Caco-2 (cell line): ENCODE measurements around the gene SLC2A9. TPM values are rescaled to one million over a fixed set of nuclear protein-coding genes. Genes with fewer than 3 reads are reported as not detected.

Experiments
- BruUV-seq: library from RNA; stranded (reverse); fragments of 400-500 nt; replicated peaks from 2 replicates; lab custom pipeline; 2021; lab: Mats Ljungman, UMichigan
- CTCF ChIA-PET: fragments of 300-600 bp; sonication (Branson Sonifier 250); formaldehyde crosslinking; loops from one replicate; lab custom pipeline; 2022; ENCODE audit warnings: antibody characterized with exemption; lab: Charles Lee
- POLR2A ChIA-PET: fragments of 300-600 bp; sonication (Branson Sonifier 250); formaldehyde crosslinking; loops from one replicate; lab custom pipeline; 2022; ENCODE audit warnings: antibody characterized with exemption; lab: Charles Lee
- DNase-seq, 2 experiments: peaks; one replicate each; pipeline versions ENCODE4 v3.0.0 to v3.0.0-alpha.2; 2020 to 2022
- H3K27me3 ChIP-seq: replicated peaks from 2 replicates; pipeline ENCODE4 v1.6.0; 2011; ENCODE audit warnings: low read length; ENCODE audit not compliant: control insufficient read depth, insufficient read depth
- H3K36me3 ChIP-seq: 2 replicates; pipeline ENCODE4 v1.5.1; 2011; ENCODE audit warnings: low read length; ENCODE audit not compliant: control insufficient read depth, insufficient read depth
- H3K4me1 ChIP-seq: fragments of 250-450 bp; sonication (Bioruptor Pico); 2 replicates; pipeline ENCODE4 v1.5.1; 2020; ENCODE audit warnings: mild to moderate bottlenecking
- H3K4me3 ChIP-seq: 2 replicates; pipeline ENCODE4 v1.5.1; 2011; ENCODE audit warnings: low read depth, mild to moderate bottlenecking, control low read depth, low read length
- H3K9me3 ChIP-seq: fragments of 250-450 bp; sonication (Bioruptor Pico); 2 replicates; pipeline ENCODE4 v1.5.1; 2020; ENCODE audit warnings: mild to moderate bottlenecking, moderate library complexity
- H3K27ac Mint-ChIP-seq: one replicate; pipeline ENCODE4 v1.8.0; 2022; ENCODE audit warnings: mixed read lengths; ENCODE audit not compliant: unreplicated experiment
- H3K27me3 Mint-ChIP-seq: one replicate; pipeline ENCODE4 v1.8.0; 2022; ENCODE audit warnings: mixed read lengths; ENCODE audit not compliant: insufficient read depth, unreplicated experiment
- H3K36me3 Mint-ChIP-seq: one replicate; pipeline ENCODE4 v1.8.0; 2022; ENCODE audit warnings: mild to moderate bottlenecking, mixed read lengths; ENCODE audit not compliant: insufficient read depth, unreplicated experiment
- H3K4me1 Mint-ChIP-seq: one replicate; pipeline ENCODE4 v1.8.0; 2022; ENCODE audit warnings: low read depth, mixed read lengths; ENCODE audit not compliant: unreplicated experiment
- H3K4me3 Mint-ChIP-seq: one replicate; pipeline ENCODE4 v1.8.0; 2022; ENCODE audit warnings: mild to moderate bottlenecking, moderate library complexity, mixed read lengths; ENCODE audit not compliant: unreplicated experiment
- H3K9me3 Mint-ChIP-seq: one replicate; pipeline ENCODE4 v1.8.0; 2022; ENCODE audit warnings: mixed read lengths; ENCODE audit not compliant: unreplicated experiment
- intact Hi-C: fragments of 100-400 bp; cut with micrococcal nuclease; formaldehyde crosslinking; loops from one replicate; pipeline ENCODE4 v1.10.0; 2022; ENCODE audit not compliant: unreplicated experiment
- total RNA-seq: library from RNA; stranded (reverse); gene quantifications from 2 replicates; pipeline ENCODE4 v1.2.3, GENCODE V29; 2022
- TF ChIP-seq, protein P1 (sequence below), 2 experiments: fragments of 200-600 bp in 1 of 2; IDR thresholded peaks; 1 replicate in 1 of 2; 2 replicates in 1 of 2; pipeline versions ENCODE4 v1.5.1 to v1.8.0; 2011 to 2022; ENCODE audit warnings: antibody characterized with exemption in 1 of 2, control low read depth in 1 of 2, inconsistent platforms in 1 of 2, low read depth in 1 of 2, low read length in 1 of 2, mild to moderate bottlenecking in 1 of 2, moderate library complexity in 1 of 2; ENCODE audit not compliant: insufficient read depth in 1 of 2, severe bottlenecking in 1 of 2, unreplicated experiment in 1 of 2

SLC2A9 gene
- total RNA-seq, 1 experiment from 2014 or later, result 21.0 TPM

DNA sequence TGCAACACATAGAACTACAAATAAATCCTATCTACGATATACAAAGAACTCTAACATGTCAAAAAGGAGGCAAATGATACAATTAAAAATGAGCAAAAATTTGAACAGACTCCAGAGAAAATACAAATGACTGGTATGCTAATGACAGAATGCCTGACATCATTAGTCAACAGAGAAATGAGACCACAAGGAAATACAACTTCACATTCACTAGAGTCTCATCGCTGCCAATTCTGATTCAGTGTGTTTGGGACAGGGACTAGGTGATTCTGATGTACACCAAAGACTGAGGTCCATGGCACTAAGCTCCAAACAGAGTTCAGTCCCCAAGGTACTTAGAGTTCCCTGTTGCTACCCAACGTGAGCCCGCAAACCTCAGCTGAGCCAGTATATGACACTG is 23.4 kb downstream of the SLC2A9 start:
- Histone ChIP-seq H3K36me3 (no peaks in the 10 kb centered on the region; the same call in 1 of the 2 replicates), H3K9me3 (no peaks in the 10 kb centered on the region), H3K27me3 (no peaks in the 10 kb centered on the region), H3K4me3 (no peak overlapping the region), H3K4me1 (peaks cover 6% of the 10 kb centered on the region; the same call in 1 of the 2 replicates)
- no peak for DNase-seq
- Mint-ChIP-seq H3K27me3 (no peaks in the 10 kb centered on the region), H3K36me3 (peaks cover 6% of the 10 kb centered on the region), H3K4me3 (no peak overlapping the region), H3K27ac (no peak overlapping the region), H3K9me3 (no peaks in the 10 kb centered on the region), H3K4me1 (no peaks in the 10 kb centered on the region)
- ChIA-PET POLR2A (no interaction called here), CTCF (no interaction called here)
- no TSS peak for BruUV-seq
- TF ChIP-seq, protein P1, sequence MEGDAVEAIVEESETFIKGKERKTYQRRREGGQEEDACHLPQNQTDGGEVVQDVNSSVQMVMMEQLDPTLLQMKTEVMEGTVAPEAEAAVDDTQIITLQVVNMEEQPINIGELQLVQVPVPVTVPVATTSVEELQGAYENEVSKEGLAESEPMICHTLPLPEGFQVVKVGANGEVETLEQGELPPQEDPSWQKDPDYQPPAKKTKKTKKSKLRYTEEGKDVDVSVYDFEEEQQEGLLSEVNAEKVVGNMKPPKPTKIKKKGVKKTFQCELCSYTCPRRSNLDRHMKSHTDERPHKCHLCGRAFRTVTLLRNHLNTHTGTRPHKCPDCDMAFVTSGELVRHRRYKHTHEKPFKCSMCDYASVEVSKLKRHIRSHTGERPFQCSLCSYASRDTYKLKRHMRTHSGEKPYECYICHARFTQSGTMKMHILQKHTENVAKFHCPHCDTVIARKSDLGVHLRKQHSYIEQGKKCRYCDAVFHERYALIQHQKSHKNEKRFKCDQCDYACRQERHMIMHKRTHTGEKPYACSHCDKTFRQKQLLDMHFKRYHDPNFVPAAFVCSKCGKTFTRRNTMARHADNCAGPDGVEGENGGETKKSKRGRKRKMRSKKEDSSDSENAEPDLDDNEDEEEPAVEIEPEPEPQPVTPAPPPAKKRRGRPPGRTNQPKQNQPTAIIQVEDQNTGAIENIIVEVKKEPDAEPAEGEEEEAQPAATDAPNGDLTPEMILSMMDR (IDR thresholded peaks at IDR 0.05; ENCODE audit: insufficient read depth in 1 of 2, low read depth in 1 of 2, low read length in 1 of 2, severe bottlenecking in 1 of 2, unreplicated experiment in 1 of 2), result no peak
- intact Hi-C loops, result no loop called here

DNA sequence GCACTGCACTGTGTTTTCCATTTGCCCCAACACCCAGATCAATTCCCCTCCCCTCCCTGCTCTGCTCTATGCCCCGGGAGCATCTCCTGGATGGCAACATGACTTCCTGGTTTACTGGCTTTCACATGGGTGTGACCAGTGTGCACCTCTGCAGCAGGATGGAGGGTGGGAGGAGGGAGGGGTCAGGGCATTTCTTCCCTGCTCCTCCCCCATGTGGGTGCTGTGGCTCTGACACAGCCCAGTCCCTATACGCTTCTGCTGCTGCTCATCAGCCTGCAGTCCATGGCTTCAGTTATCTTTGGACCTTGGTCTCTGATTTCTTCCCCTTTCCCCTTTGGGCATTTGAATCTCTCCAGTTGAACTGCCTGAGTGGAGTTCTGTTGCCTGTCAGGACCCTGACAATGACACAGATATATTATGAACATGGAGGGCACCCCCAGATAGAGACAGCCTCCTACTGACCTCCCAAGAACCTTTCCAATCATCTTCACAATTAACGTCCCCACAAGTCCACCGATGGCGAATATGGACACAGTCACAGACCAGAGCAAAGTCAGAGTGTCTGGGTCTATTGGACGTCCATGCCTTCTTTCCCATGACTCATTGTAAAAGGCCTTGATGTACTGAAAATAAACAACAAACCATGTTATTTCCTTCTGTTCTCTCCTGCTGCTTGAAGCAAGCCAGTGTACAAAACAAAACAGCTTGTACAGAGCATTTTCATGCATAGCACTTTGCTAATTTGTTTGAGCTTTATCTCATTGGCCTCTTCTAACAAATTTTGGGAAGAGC is 24.8 kb downstream of the SLC2A9 start:
- no peaks in the 10 kb centered on the region for H3K27me3 Mint-ChIP-seq
- Histone ChIP-seq H3K4me1 (peaks cover 6% of the 10 kb centered on the region; the same call in 1 of the 2 replicates), H3K9me3 (no peaks in the 10 kb centered on the region), H3K27me3 (no peaks in the 10 kb centered on the region), H3K4me3 (no peak overlapping the region), H3K36me3 (no peaks in the 10 kb centered on the region; the same call in 1 of the 2 replicates)
- BruUV-seq, result no TSS peak
- DNase-seq, result no peak
- no peak overlapping the region for H3K27ac Mint-ChIP-seq
- no peaks in the 10 kb centered on the region for H3K4me1 Mint-ChIP-seq
- no peak overlapping the region for H3K4me3 Mint-ChIP-seq
- ChIA-PET POLR2A (no interaction called here), CTCF (no interaction called here)
- H3K9me3 Mint-ChIP-seq, result no peaks in the 10 kb centered on the region
- intact Hi-C loops, result no loop called here
- peaks cover 6% of the 10 kb centered on the region for H3K36me3 Mint-ChIP-seq
- TF ChIP-seq, protein P1 (IDR thresholded peaks at IDR 0.05; ENCODE audit: insufficient read depth in 1 of 2, low read depth in 1 of 2, low read length in 1 of 2, severe bottlenecking in 1 of 2, unreplicated experiment in 1 of 2), result no peak

DNA sequence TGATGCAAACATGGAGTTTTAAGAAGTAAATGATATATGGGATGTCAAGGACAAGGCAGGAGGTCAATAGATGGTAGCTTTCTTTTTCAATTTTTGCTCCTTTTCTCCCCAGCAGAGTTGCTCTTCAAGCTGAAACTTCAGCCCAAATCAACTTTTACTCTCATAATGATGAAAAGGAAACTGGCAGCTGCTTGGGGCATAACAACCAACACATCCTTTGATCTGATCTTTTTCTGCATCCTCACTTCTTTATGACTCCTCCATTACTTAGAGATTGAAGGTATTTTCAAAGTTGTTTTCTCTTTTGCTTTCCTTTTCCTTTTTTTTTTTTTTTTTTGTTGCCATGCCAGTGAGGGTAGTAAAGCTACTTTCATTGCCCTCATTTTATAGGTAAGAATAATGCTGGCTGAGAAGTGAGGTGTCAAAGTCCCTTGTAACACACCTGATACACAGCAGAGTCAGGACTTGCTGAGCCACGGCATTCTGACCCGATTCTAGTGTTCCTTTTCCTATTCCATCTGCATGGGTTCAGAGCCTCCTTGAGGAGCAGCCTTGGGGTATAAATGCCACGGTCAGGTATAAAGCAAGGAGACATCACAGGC is 26.9 kb downstream of the SLC2A9 start:
- H3K36me3 ChIP-seq, result no peaks in the 10 kb centered on the region; the same call in 1 of the 2 replicates
- H3K27me3 ChIP-seq, result no peaks in the 10 kb centered on the region
- DNase-seq, result no peak
- TF ChIP-seq, protein P1 (IDR thresholded peaks at IDR 0.05; ENCODE audit: insufficient read depth in 1 of 2, low read depth in 1 of 2, low read length in 1 of 2, severe bottlenecking in 1 of 2, unreplicated experiment in 1 of 2), result no peak
- ChIA-PET CTCF (interaction anchor here (0.6 kb wide), 1 partner anchor 1515 kb away, joined by 4 read pairs; no protein-coding TSS in a partner anchor), POLR2A (no interaction called here)
- Mint-ChIP-seq H3K27ac (no peak overlapping the region), H3K4me1 (no peaks in the 10 kb centered on the region), H3K36me3 (peaks cover 6% of the 10 kb centered on the region), H3K27me3 (no peaks in the 10 kb centered on the region), H3K4me3 (no peak overlapping the region), H3K9me3 (no peaks in the 10 kb centered on the region)
- BruUV-seq, result no TSS peak
- intact Hi-C loops, result no loop called here
- no peaks in the 10 kb centered on the region for H3K9me3 ChIP-seq
- no peak overlapping the region for H3K4me3 ChIP-seq
- H3K4me1 ChIP-seq, result peaks cover 6% of the 10 kb centered on the region; the same call in 1 of the 2 replicates
